Coronary artery (tissue), 2 donors: ENCODE measurements around the gene ZNF618.

Experiments used
- DNase-seq: peaks from one replicate; pipeline ENCODE4 v3.0.0-alpha.2; 2017; ENCODE audit warnings: low spot score
- H3K27ac ChIP-seq, 2 donors: fragments of 200-600 bp; sonication (generic); one replicate each; pipeline ENCODE4 v1.5.1; 2016 to 2019
- H3K4me3 ChIP-seq: fragments of 200-600 bp; sonication (generic); 2 replicates; pipeline ENCODE4 v1.5.1; 2016; ENCODE audit warnings: mild to moderate bottlenecking, moderate library complexity
- CTCF ChIP-seq: fragments of 200-600 bp; sonication (generic); IDR thresholded peaks from one replicate; pipeline ENCODE4 v1.5.1; 2019; ENCODE audit warnings: antibody characterized with exemption

ZNF618 gene

DNA sequence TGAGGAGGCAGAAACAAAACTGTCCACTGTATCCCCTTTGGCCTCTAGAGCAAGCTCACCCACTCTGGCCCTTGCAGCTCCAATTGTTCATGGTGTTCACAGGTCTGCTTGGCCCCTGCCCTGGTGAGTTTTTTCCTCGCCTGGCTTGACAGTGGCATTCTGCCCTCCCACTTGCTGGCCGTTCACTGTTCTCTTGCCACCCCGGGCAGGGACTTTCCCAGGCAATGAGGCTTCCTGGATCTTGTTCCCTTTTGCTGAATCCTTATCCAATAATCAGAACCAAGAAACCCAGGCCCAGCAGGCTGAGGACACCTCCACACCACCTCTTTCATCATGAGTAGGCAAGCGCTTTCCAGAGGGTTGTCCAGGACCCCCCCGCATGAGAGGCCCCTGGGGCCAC, 31.2 kb downstream of the ZNF618 start:
- DNase-seq = no peak
- TF ChIP-seq CTCF = no peak
- Histone ChIP-seq H3K4me3 (no peak overlapping the region), H3K27ac (no peak overlapping the region)

DNA sequence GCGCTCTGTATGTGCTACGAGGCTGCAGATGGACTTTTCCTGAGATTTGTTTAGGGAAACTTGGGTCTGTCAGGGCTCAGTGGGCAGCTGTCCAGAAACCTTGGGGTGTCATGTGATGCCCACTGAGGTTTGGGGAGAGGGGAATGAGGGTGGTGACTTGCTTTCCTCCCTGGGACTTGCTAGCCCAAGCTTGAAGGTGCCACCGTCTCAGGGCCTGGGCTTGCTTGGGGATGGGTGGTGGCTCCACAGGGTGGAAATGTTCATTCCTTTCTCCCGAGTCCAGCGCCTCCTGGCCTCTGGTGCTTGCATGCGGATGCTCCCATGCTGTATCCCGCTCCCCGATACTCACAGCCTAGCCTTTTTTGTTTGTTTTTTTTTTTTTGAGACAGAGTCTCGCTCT, 33.3 kb downstream of the ZNF618 start:
- no peak for DNase-seq
- no peak for TF ChIP-seq CTCF
- H3K4me3 ChIP-seq = no peak overlapping the region
- H3K27ac ChIP-seq = no peak overlapping the region

DNA sequence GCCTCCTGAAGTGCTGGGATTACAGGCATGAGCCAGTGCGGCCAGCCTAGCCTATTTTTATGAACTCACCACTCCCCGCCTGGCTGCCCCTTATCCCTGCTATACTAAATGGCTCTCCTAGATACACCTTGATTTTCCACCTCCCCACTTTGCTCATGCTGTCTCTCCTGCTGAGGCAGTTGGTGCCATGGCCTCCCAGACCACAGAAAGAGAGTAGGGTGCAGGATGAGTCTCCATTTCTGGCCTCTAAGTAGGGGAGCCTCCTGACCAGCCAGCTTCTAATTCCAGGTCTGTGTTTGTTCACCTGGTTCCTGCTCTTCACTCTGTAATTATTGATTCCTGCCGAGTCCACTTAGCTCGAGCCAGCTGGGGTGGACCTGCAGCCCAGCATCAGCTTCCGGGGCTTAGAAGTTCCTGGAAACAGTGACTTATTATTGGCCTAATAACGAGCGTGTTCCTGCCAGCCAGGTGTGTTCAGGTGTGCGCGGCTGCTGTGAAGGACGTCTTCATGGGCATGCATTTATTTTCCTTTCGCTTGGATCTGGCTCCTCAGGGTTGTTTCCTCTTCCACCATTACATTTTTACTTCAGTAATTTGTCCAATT, 34.0 kb downstream of the ZNF618 start:
- no peak overlapping the region for H3K4me3 ChIP-seq
- H3K27ac ChIP-seq = no peak overlapping the region
- DNase-seq = no peak
- no peak for TF ChIP-seq CTCF

GRCh38 chr9:113911850-113912557, 35.9 kb downstream of the ZNF618 start:
- Histone ChIP-seq H3K4me3 (no peak overlapping the region), H3K27ac (peak overlapping the region in 1 of 2 donors; percentile 60)
- DNase-seq = no peak
- TF ChIP-seq CTCF = no peak

- TF ChIP-seq CTCF = no peak
- H3K4me3 ChIP-seq = no peak overlapping the region
- peak overlapping the region; percentile 37 to 60 for H3K27ac ChIP-seq
- DNase-seq = no peak
Observed at GRCh38 chr9:113912816-113913215, 36.7 kb downstream of the ZNF618 start.

DNA sequence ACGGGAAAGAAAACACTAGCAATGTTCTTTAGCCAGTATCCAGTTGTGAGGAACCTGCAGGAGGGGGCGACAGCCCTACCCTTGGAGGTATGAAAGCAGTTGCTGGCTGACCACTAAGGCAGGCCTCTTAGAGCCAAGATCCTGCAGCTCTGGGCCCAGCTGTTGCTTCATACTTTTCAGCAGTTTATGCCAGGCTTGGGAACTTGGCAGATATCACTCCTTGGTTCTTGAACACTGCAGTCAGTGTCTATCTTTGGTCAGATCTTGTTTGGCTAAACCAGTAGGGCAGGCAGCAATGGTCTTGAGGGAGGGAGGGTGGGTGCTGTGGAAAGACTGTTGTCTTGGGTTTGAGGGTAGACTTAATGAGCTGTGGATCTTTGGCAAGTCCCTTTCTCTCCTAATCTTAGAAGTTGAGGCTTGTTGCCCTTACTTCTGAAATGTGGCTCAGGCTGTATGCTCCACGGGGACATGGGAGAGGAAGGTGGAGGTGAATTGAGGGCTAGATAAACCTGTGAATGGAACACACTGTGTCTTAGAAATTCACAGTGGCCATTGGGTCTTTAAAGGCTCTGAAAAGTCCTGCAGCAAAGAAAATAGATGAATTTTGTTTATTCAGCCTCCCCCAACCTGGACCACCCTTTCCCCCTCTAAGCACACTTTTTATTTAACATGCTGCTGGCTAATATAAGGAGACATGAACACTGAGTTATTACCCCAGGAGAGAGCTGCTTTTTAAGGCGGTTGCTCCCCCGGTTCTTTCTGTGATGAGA, 37.5 kb downstream of the ZNF618 start:
- H3K4me3 ChIP-seq = no peak overlapping the region
- TF ChIP-seq CTCF = no peak
- no peak for DNase-seq
- peak overlapping the region; percentile 60 to 64 for H3K27ac ChIP-seq
